Stimulated activated naive CD4-positive, alpha-beta T cell treated with Interleukin-2 at 50 U/mL for 16 hours (primary cell): ENCODE measurements around the gene CPNE5.
"Not testable (repeated sequence)": the region's sequence is repeated elsewhere in the genome, so short reads cannot be mapped to it uniquely, and the experiment has no call there.

Experiments
- DNase-seq: peaks from one replicate; lab custom pipeline; 2025; lab: John Stamatoyannopoulos, UW

CPNE5 gene

GRCh38 chr6:36723992-36724391, 115.3 kb downstream of the CPNE5 start:
- DNase-seq: not testable (repeated sequence)

- DNase-seq: no peak
These were observed 116.4 kb downstream of the CPNE5 start for GRCh38 chr6:36722879-36723278.

- no peak for DNase-seq
These were observed 116.9 kb downstream of the CPNE5 start for GRCh38 chr6:36722365-36722764.

GRCh38 chr6:36721369-36722140, 117.7 kb downstream of the CPNE5 start:
- DNase-seq: no peak

- DNase-seq: no peak
These were observed 118.7 kb downstream of the CPNE5 start for GRCh38 chr6:36720251-36721141.

GRCh38 chr6:36719126-36719525, 120.1 kb downstream of the CPNE5 start:
- no peak for DNase-seq

GRCh38 chr6:36718560-36718959, 120.7 kb downstream of the CPNE5 start:
- DNase-seq: no peak

GRCh38 chr6:36717871-36718540, 121.2 kb downstream of the CPNE5 start:
- DNase-seq: no peak

- no peak for DNase-seq
These were observed 121.9 kb downstream of the CPNE5 start for GRCh38 chr6:36717231-36717825.

GRCh38 chr6:36716476-36717093, 122.7 kb downstream of the CPNE5 start:
- no peak for DNase-seq

GRCh38 chr6:36715469-36715868, 123.8 kb downstream of the CPNE5 start:
- DNase-seq: no peak

GRCh38 chr6:36714511-36714910, 124.7 kb downstream of the CPNE5 start:
- no peak for DNase-seq

GRCh38 chr6:36713846-36714245, 125.4 kb downstream of the CPNE5 start:
- DNase-seq: no peak

GRCh38 chr6:36712816-36713215, 126.4 kb downstream of the CPNE5 start:
- no peak for DNase-seq

GRCh38 chr6:36706339-36706738, 132.9 kb downstream of the CPNE5 start:
- no peak for DNase-seq

- DNase-seq: not testable (repeated sequence)
These were observed 134.2 kb downstream of the CPNE5 start for GRCh38 chr6:36704961-36705577.

- DNase-seq: no peak
These were observed 135.3 kb downstream of the CPNE5 start for GRCh38 chr6:36703982-36704381.

- no peak for DNase-seq
These were observed 136.1 kb downstream of the CPNE5 start for GRCh38 chr6:36703081-36703606.

GRCh38 chr6:36702656-36703055, 136.6 kb downstream of the CPNE5 start:
- DNase-seq: no peak

GRCh38 chr6:36701401-36701991, 137.7 kb downstream of the CPNE5 start:
- DNase-seq: no peak

- DNase-seq: no peak
These were observed 138.4 kb downstream of the CPNE5 start for GRCh38 chr6:36700831-36701230.
